ENCODE measurements around the gene VEPH1.

The VEPH1 gene

GRCh38 chr3:157257101-157257500 is 246.1 kb downstream of the VEPH1 start:
- no peak for TF ChIP-seq CTCF (IDR thresholded peaks at IDR 0.05; ENCODE audit: control insufficient read depth, extremely low read depth, insufficient read depth)
- no peak for DNase-seq (ENCODE audit: low read depth)
- no peak overlapping the region for H3K4me3 ChIP-seq (ENCODE audit: low read depth, low read length)

GRCh38 chr3:157255797-157256196 is 247.4 kb downstream of the VEPH1 start:
- no peak for TF ChIP-seq CTCF (IDR thresholded peaks at IDR 0.05; ENCODE audit: control insufficient read depth, extremely low read depth, insufficient read depth)
- no peak overlapping the region for H3K4me3 ChIP-seq (ENCODE audit: low read depth, low read length)
- no peak for DNase-seq (ENCODE audit: low read depth)

GRCh38 chr3:157251685-157252084 is 251.5 kb downstream of the VEPH1 start:
- no peak overlapping the region for H3K4me3 ChIP-seq (ENCODE audit: low read depth, low read length)
- no peak for DNase-seq (ENCODE audit: low read depth)
- no peak for TF ChIP-seq CTCF (IDR thresholded peaks at IDR 0.05; ENCODE audit: control insufficient read depth, extremely low read depth, insufficient read depth)

- no peak for TF ChIP-seq CTCF (IDR thresholded peaks at IDR 0.05; ENCODE audit: control insufficient read depth, extremely low read depth, insufficient read depth)
- DNase-seq (ENCODE audit: low read depth): no peak
- no peak overlapping the region for H3K4me3 ChIP-seq (ENCODE audit: low read depth, low read length)
These were observed 253.6 kb downstream of the VEPH1 start for GRCh38 chr3:157249606-157250005.

- no peak overlapping the region for H3K4me3 ChIP-seq (ENCODE audit: low read depth, low read length)
- TF ChIP-seq CTCF (IDR thresholded peaks at IDR 0.05; ENCODE audit: control insufficient read depth, extremely low read depth, insufficient read depth): no peak
- DNase-seq (ENCODE audit: low read depth): no peak
These were observed 254.4 kb downstream of the VEPH1 start for GRCh38 chr3:157248590-157249422.

- H3K4me3 ChIP-seq (ENCODE audit: low read depth, low read length): no peak overlapping the region
- TF ChIP-seq CTCF (IDR thresholded peaks at IDR 0.05; ENCODE audit: control insufficient read depth, extremely low read depth, insufficient read depth): no peak
- no peak for DNase-seq (ENCODE audit: low read depth)
These were observed 255.8 kb downstream of the VEPH1 start for GRCh38 chr3:157247391-157247790.

GRCh38 chr3:157242836-157243235 is 260.4 kb downstream of the VEPH1 start:
- H3K4me3 ChIP-seq (ENCODE audit: low read depth, low read length): no peak overlapping the region
- no peak for DNase-seq (ENCODE audit: low read depth)
- no peak for TF ChIP-seq CTCF (IDR thresholded peaks at IDR 0.05; ENCODE audit: control insufficient read depth, extremely low read depth, insufficient read depth)
